Measurements from ENCODE around the gene NCKAP5.

- TF ChIP-seq CTCF (IDR thresholded peaks at IDR 0.05; ENCODE audit: insufficient read depth, low read depth, low read length) (no peak), EZH2 (IDR thresholded peaks at IDR 0.05; ENCODE audit: insufficient read depth, low read length) (no peak)
Measured at GRCh38 chr2:133197156-133197555, 371.1 kb downstream of the NCKAP5 start.
